Stimulated activated CD4-positive, alpha-beta T cell treated with anti-CD3 and anti-CD28 coated beads, Interleukin-15, amount 100 ng/mL, for 48 hours (primary cell): Measurements from ENCODE around the gene OR4N5.
"Not testable (repeated sequence)": the region's sequence is repeated elsewhere in the genome, so short reads cannot be mapped to it uniquely, and the experiment has no call there.

ENCODE experiments used
- DNase-seq, 2 donors: peaks; one replicate each; pipeline ENCODE4 v3.0.0-alpha.2; 2020; ENCODE audit warnings: low read depth in 2 of 2

Gene OR4N5, protein sequence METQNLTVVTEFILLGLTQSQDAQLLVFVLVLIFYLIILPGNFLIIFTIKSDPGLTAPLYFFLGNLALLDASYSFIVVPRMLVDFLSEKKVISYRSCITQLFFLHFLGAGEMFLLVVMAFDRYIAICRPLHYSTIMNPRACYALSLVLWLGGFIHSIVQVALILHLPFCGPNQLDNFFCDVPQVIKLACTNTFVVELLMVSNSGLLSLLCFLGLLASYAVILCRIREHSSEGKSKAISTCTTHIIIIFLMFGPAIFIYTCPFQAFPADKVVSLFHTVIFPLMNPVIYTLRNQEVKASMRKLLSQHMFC

DNA sequence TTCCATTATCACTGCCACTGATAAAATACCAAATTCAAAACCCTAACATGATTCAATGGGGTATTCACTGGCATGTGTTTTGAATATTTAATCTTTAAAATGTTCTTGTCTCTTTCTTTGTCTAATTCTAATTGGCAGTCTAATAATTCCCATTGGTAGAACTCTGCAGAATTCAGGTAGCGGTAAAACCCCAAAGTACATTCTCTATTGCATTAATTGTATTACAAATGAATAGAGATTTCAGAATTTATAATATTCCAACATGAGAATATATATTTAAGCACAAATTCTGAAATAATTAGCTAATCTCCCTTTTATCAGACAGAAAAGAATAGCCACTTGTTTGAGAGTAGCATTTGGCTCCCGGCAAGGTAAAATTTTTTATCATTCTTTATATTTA, at the start of gene OR4N5:
Gene OR4N5 (plus strand): TSS at position 301 of the 400 bp plus-strand sequence. CDS start 4,916 bp downstream, outside the sequence.
- no peak for DNase-seq

DNA sequence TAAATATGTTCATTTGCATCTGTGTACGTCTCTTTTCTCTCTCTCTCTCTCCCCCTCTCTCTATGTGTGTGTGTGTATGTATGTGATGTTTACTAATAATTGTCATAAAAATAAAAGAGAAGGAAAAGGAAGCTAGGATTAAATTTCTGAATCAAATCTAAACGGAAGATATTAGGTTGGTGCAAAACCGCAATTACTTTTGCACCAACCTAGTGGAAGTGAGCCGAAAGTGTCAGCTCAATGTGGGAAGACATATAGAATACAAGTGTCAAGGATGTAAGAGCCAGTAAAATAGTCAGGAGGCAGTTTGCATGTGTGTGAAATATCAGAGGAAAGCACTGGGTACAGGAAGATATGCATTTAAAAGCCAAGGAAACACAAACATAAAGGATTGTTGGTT, 46.6 kb upstream of the OR4N5 start:
- DNase-seq, result no peak

DNA sequence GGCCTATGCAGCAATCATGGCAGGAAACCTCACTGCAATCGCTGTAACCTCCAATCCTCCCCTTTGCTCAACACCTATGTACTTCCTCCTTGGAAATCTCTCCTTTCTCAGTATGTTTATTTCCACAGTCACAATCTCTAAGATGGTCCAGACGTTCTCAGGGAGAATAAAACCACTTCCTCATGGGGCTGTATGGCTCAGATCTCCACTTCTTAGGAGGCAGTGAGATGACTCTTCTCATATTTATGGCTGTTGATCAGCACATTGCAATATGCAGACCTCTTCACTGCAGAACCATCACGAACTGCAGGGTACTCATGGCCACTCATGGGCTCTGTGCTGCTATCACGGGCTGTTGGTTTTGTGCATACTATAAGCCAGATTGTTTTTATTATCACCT, 45.2 kb upstream of the OR4N5 start:
- DNase-seq, result no peak

DNA sequence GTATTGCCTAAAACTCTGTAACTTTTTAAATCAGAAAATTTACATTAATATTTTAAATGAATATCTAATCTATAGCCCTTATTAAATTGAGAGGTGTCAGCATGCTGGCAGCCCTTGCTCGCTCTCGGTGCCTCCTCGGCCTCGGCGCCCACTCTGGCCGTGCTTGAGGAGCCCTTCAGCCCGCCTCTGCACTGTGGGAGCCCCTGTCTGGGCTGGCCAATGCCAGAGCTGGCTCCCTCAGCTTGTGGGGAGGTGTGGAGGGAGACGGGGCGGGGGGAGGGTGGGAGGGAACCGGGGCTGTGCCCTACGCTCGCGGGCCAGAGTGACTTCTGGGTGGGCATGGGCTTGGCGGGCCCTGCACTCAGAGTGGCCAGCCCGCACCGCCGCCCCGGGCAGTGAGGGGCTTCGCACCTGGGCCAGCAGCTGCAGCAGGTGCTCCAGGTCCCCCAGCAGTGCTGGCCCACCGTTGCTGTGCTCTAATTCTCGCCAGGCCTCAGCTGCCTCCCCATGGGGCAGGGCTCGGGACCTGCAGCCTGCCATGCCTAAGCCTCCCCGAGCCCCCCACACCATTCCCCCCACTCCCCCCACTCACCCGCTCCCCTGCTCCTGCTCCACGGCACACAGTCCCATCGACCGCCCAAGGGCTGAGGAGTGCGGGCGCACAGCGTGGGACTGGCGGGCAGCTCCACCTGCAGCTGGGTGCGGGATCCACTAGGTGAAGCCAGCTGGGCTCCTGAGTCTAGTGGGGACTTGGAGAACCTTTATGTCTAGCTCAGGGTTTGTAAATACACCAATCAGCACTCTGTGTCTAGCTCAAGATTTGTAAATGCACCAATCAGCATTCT, 39.5 kb upstream of the OR4N5 start:
- not testable (repeated sequence) for DNase-seq

DNA sequence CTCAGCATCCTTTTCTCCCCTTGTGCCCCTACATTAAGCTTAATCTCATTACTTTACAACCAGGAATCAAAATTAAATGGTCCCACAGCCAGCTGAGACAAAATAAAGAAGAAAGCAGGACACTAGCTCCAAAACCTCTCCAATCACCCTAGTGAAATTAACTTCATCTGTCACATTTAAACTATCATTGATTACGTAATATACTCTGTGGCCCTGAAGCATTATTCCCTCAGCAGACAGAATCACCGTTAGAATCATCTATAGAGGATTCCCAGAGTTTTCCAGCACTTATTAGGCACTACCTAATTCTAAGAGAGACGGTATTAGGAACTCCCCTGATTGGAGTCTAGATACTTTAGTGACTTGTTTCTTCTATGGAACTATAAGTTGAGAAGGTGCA, 28.2 kb upstream of the OR4N5 start, which contains the start of gene OR4K17:
Gene OR4K17 (plus strand): TSS at position 302 of the 400 bp plus-strand sequence. CDS start 6,761 bp downstream, outside the sequence.
- no peak for DNase-seq

DNA sequence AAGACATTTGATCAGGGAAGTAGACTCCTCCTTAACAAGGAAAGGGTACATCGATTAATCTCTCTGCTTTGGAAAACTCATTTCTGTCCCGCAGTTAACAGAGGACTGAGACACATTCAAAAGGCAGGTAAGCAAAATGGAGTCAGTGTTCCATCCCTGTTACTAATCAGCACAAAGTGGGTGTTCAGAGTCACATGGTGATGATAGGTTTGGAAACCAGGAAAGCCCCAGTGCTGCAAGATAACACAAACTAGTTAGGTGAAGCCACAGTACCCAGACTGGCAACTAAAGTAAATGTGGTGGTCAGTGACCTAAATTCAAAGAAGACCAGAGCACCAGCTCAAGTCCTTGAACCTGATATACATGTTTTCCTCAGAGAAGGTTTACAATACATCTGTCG, 26.3 kb upstream of the OR4N5 start:
- no peak for DNase-seq

DNA sequence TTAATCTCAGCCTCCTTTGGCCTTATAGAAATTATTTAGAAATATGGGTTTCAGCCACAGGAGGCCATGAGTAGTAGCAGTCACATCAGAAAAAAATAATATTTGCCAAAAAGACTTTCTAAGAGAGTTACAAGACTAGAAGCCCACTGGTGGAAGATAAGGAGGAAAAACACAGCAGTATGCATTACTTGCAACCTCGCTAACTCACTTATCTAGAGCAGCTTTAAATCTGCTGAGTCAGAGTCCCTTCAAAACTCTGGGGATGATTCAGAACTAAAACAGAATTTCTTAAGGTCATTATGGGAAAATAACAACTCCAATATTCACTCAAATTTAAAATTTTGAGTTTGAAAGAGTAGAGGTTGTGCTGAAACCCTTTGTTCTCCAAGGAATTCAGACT, 21.9 kb upstream of the OR4N5 start:
- DNase-seq, result no peak

DNA sequence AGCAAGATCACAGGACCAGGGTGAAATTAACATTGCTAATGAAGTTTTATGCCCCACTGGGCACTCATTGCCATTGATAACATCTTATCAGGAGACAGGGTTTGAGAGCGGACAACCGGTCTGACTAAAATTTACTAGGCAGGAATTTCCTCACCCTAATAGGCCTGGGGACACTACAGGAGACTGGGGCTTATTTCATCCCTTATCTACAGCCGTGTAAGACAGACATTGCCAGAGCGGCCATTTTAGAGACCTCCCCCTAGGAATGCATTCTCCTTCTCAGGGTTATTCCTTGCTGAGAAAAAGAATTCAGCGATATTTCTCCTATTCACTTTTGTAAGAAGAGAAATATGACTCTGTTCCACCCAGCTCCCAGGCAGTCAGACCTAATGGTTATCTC, 19.8 kb upstream of the OR4N5 start:
- no peak for DNase-seq

DNA sequence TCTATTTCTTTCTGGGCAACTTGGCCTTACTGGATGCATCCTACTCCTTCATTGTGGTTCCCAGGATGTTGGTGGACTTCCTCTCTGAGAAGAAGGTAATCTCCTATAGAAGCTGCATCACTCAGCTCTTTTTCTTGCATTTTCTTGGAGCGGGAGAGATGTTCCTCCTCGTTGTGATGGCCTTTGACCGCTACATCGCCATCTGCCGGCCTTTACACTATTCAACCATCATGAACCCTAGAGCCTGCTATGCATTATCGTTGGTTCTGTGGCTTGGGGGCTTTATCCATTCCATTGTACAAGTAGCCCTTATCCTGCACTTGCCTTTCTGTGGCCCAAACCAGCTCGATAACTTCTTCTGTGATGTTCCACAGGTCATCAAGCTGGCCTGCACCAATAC, 5.3 kb downstream of the OR4N5 start:
- DNase-seq, result no peak

DNA sequence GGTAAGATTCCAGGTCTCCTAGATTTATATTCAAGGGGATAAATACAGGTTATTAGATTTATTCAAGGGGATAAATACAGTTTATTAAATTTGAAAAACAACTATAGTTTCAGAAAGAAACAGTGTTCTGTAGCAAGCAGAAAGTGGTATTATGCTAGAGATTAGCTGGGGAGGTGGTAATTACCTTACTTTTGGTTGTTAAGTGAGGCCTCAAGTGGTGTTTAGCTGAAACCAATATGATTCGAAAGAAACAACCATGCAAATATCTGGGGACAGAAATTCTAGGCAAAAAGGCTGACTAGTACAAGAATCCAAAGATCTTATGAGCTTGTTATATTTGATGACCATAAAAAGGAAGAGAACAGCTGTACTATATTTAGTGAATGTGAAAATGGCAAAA, 6.2 kb downstream of the OR4N5 start:
- no peak for DNase-seq

DNA sequence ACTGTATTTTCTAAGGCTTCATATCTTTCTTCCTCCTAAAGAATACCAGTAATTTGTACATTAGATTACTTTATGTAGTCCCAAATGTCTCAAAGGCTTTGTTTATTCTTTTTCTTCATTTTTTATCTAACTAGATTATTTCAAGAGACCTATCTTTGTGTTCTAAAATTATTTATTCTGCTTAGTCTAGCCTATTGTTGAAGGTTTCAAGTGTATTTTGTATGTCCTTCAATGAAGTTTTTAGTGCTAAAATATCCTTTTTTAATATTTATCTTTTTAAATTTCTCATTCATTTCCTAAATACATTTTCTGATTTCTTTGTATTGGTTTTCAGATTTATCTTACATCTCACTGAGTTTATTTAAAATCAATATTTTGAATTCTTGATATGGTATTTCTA, 25.8 kb downstream of the OR4N5 start:
- no peak for DNase-seq

DNA sequence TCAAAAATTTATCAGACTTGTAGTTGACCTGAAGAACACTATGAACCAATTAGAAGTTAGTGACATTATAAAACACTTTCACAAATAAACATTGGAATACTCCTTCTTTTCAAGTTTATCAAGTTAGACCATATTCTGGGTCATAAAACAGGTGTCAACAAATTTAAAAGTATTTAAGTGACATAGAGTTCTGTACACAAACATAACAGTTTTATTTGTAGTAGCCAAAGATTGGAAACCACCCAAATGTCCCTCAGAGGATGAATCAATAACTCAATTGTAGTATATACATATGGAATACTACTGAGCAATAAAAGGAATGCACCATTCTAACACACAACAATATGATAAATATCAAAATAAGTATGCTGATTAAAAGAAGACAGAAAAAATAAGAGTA, 28.5 kb downstream of the OR4N5 start:
- no peak for DNase-seq

DNA sequence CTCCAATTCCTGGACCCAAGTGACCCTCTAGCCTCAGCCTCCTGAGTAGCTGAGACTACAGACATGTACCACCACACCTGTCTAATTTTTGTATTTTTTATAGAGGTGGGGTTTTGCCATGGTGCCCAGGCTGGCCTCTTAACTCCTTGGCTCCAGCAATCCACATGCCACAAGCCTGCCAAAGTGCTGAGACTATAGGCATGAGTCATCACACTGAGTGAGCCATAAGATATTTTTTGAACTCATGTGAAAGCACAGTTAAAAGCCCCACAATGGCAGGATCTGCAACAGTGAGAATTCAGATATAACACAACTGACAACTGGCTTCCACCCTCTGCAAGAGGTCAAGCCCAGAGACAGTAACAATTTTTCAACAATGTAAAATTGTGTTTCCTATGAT, 31.2 kb downstream of the OR4N5 start:
- DNase-seq, result not testable (repeated sequence)

DNA sequence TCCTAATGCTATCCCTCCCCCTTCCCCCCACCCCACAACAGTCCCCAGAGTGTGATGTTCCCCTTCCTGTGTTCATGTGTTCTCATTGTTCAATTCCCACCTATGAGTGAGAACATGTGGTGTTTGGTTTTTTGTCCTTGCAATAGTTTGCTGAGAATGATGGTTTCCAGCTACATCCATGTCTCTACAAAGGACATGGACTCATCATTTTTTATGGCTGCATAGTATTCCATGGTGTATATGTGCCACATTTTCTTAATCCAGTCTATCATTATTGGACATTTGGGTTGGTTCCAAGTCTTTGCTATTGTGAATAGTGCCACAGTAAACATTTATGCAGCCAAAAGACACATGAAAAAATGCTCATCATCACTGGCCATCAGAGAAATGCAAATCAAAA, 35.6 kb downstream of the OR4N5 start:
- not testable (repeated sequence) for DNase-seq

DNA sequence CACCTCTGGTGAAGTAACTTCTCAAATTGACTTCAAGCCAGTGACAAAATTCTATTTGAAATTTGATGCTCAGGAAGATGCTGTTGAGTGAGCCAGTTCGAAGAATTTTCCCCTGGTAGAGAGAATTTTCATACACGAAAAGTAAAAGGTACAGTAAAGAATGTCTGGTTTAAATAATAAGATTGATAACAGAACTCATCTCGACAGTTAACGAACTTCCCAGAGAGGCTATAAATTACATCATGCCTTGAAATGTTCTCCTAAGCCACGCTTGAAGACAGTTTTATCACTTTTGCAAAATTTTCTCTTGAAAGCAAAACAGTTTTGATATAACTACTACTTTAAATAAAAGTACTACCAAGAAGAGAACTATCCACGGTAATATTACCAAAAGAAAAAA, 37.7 kb downstream of the OR4N5 start:
- no peak for DNase-seq

DNA sequence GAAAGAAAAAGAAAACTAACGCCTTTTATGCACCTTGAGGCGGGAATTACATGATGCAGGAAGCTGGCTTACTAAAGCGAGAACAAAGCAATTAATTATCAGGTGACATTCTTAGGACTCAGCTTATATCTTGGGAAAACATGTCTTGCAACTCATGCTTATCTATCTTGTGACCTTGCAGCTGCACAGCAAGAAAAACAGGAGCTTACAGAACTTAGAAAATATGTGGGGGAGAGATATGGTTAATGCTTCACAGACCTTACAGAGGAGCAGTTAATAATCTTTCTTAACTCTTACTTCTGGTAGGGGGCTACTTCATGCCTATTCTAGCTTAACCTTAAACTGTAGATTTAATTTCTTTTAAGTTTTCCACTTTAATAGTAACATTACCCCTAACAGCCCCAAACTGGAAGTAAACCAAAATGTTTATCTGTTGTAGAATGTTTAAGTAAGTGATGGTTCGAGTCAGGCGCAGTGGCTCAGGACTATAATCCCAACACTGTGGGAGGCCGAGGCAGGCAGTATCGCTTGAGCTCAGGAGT, 38.9 kb downstream of the OR4N5 start:
- DNase-seq, result no peak

DNA sequence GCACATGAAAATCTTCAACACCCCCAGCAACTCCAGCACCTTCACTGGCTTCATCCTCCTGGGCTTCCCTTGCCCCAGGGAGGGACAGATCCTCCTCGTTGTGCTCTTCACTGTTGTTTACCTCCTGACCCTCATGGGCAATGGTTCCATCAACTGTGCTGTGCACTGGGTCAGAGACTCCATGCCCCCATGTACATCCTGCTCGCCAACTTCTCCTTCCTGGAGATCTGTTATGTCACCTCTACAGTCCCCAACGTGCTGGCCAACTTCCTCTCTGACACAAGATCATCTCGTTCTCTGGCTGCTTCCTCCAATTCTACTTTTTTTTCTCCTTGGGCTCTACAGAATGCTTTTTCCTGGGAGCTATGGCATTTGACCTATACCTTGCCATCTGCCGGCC, 40.6 kb downstream of the OR4N5 start:
- no peak for DNase-seq

DNA sequence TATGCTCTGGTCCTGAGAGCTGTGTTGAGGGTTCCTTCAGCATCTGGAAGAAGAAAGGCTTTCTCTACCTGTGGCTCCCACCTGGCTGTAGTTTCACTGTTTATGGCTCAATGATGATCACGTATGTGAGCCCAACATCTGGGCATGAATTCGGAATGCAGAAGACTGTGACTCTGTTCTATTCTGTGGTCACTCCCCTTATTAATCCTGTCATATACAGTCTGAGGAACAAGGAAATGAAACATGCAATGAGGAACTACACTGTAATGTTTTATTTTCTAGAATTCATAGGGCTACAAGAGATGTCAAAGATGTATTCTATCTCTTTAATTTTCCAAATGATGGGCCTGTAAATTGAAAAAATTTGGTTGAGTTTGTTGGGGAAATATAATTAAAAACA, 41.3 kb downstream of the OR4N5 start:
- DNase-seq, result no peak

DNA sequence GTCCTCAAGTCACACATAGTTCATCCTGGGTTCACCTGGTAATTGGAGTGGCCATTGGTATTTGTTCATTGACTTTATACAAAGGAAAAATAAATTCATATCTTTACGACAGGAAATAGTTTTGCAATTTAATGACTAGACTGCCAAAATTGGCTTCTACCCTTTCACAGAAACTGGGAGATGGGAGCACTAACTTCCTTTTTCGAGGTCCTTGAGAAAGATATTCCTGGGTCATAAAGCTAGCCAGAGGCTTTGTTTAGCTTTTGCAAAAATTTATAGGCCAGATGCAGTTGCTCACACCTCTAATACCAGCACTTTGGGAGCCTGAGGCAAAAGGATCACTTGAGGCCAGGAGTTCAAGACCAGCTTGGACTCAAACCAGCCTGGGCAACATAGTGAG, 41.9 kb downstream of the OR4N5 start:
- DNase-seq, result no peak

DNA sequence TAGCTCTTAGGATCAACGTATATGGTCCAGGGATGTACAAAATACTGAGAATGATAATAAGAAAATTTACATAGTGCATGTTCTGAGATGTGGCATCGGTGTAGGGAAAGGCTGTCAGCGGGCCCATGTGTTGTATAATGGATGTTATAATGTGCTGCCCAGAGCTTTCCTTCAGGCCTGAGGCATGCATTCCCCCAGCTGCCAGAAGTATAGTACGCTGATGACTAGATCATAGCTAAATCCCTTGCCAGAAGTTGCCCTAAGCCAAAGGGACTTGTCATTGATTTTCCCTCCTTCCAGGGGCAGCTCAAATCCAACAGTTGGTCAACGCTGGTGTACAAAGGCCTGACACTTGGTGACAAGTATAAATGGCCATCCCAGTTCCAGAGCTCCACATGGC, 45.6 kb downstream of the OR4N5 start:
- DNase-seq, result no peak

DNA sequence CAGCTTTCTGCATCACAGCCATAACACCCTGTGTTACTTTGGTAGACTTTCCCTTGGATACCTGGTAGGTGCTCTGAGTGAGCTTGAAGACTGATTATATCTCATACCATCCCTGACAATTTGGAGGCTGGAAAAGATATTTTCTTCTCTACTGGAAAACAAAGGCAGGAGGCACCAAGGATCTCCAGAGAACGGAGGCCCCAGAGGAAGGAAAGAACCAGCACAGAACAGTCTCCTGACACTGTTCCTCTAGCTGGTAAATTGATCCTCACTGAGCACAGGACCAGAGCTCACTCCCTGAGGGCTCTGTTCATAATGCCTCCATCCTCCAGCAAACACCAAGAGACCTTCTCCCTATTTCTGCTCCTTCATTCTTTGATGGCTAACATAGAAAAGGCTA, 52.0 kb downstream of the OR4N5 start, which contains the start of gene OR11G2:
Gene OR11G2 (plus strand): TSS at position 301 of the 400 bp plus-strand sequence. CDS start 6,542 bp downstream, outside the sequence.
- DNase-seq, result no peak

DNA sequence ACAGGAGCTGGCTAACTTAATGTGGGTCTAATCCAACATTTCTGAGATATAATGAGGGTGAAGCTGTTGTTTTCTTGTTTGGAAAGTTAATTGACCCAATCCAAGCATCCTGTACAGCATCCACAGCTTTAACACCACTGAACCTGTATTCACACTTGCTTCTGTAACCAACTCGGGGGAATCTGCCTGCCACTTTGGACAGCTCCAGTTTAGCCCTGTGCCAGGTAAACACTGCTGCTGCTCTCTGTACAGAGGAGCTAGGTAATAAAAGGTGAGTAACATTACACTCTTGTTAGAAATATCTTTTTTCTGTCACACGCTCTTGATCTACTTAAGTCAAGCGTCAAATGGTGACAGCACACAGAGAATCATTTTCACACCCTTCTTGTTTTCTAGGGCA, 52.8 kb downstream of the OR4N5 start:
- no peak for DNase-seq

DNA sequence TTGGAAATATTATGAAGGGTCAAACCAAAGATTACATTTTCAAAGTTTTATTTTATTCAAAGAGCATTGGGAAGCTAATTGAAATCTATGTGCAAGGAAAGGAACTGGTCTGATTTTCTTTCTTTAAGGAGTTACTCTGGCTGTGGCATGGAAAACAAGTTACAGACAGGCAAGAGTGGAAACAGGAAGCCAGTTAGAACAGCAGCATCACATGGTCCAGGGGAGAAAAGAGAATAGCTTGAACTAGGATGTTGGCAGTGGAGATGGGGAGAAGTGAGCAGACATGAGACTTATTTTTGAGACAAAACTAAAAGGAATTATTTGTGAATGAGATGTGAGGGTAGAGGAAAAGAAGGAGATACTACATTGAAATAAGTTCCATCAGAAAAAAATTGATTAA, 55.5 kb downstream of the OR4N5 start:
- no peak for DNase-seq
